Measurements from ENCODE around the gene SETD1A. TPM values are rescaled to one million over a fixed set of nuclear protein-coding genes. Genes with fewer than 3 reads are reported as not detected.

The SETD1A gene
- total and polyA plus RNA-seq, 2 of the 8 experiments (the other 6 are each of a cell fraction or from before 2014, with no cell fraction given): 4.8 to 29.0 TPM

DNA sequence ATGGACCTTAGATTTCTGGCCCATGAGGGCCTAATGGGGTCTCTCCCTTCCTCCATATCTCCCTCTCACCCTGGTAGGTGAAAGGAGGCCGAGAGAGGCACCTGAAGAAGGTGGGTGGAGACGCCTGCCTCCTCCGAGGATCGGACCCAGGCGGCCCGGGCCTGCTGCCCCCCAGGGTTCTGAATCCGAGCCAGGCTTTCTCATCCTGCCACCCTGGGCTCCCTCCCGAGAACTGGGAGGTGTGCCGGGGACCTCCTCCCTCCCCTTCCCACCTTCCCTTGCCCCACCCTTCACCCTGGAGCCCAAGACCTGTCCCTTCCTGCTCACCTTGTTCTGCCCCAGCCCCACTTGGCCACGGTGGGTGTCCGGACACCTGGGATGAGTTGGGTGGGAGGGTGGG lies 29.2 kb upstream of the SETD1A start:
- H3K56ac ChIP-seq (replicated peaks; ENCODE audit: insufficient read length, low read depth, low read length): no peak overlapping the region
- peak overlapping the region; percentile 38; the same call in 1 of the 2 replicates for H4K8ac ChIP-seq (ENCODE audit: extremely low read depth, insufficient read depth, low read length)
- no peak overlapping the region for H2BK120ac ChIP-seq (replicated peaks; ENCODE audit: low read depth, low read length)
- H3K18ac ChIP-seq (ENCODE audit: extremely low read depth, low read length): no peak overlapping the region
- no peaks in the 10 kb centered on the region for H3K9me3 ChIP-seq (ENCODE audit: insufficient read depth in 2 of 2, low read depth in 1 of 2, low read length in 1 of 2)
- WGBS, 2 experiments (ENCODE audit: extremely low coverage in 1 of 2, insufficient coverage in 1 of 2, insufficient read length in 1 of 2, insufficient replicate concordance in 2 of 2, low coverage in 1 of 2, low lambda C conversion rate in 2 of 2, missing lambda C conversion rate in 1 of 2): 93% methylated on average over 6 of the region's 11 CpGs; no CpG with 5 or more reads in 1 of the 2 experiments
- no peak overlapping the region for H3K14ac ChIP-seq (ENCODE audit: insufficient read length)
- H3K23me2 ChIP-seq (ENCODE audit: low read depth, low read length): peaks cover 3% of the 10 kb centered on the region; the same call in 1 of the 2 replicates
- ChIA-PET POLR2A (ENCODE audit: partially characterized antibody) (interaction anchor here (0.8 to 8.2 kb wide), 4 partner anchors 9 to 106 kb away, joined by 3 to 105 read pairs (median 4); no protein-coding TSS in a partner anchor), CTCF (ENCODE audit: partially characterized antibody) (interaction anchor here (0.6 to 4.4 kb wide), 3 partner anchors 14 to 1956 kb away, joined by 3 to 33 read pairs (median 3); no protein-coding TSS in a partner anchor)
- peaks cover 8 to 42% (median 26%) of the 10 kb centered on the region in 4 experiments; a peak in 7 of 8 replicates for H3K36me3 ChIP-seq (ENCODE audit: control insufficient read depth in 2 of 4, insufficient read depth in 4 of 4, low read length in 3 of 4)
- no peak overlapping the region for H2BK20ac ChIP-seq (ENCODE audit: low read length)
- H2BK5ac ChIP-seq (ENCODE audit: low read depth, low read length): no peak overlapping the region
- no peak overlapping the region for H2AFZ ChIP-seq (ENCODE audit: low read length)
- peaks cover 0 to 9% (median 2%) of the 10 kb centered on the region in 4 experiments; a peak in 4 of 7 replicates for H3K4me1 ChIP-seq (replicated peaks in 1 of 4; ENCODE audit: control insufficient read depth in 3 of 4, insufficient read depth in 4 of 4, low read length in 3 of 4)
- no peak overlapping the region for H4K5ac ChIP-seq (ENCODE audit: insufficient read length, low read depth, low read length)
- no peak for FAIRE-seq
- no peak overlapping the region for H3K4ac ChIP-seq (replicated peaks; ENCODE audit: insufficient read length, low read depth, low read length)
- peaks cover 7% of the 10 kb centered on the region for H3K79me1 ChIP-seq (ENCODE audit: low read depth, low read length)
- peaks cover 0 to 10% of the 10 kb centered on the region in 2 experiments; a peak in 2 of 4 replicates for H3K79me2 ChIP-seq (ENCODE audit: control insufficient read depth in 1 of 2, insufficient read depth in 2 of 2, low read length in 2 of 2)
- H4K91ac ChIP-seq (replicated peaks; ENCODE audit: insufficient read length, low read length): no peak overlapping the region
- no peak overlapping the region for H3K4me2 ChIP-seq (ENCODE audit: insufficient read depth in 1 of 2, low read depth in 2 of 2, low read length in 2 of 2)
- no peak overlapping the region for H2BK12ac ChIP-seq (ENCODE audit: low read depth, low read length)
- no peaks in the 10 kb centered on the region for H3K27me3 ChIP-seq (replicated peaks in 1 of 4; ENCODE audit: control insufficient read depth in 3 of 4, extremely low read depth in 1 of 4, insufficient read depth in 3 of 4, low read length in 3 of 4)
- peaks cover 3 to 5% of the 10 kb centered on the region in 2 experiments for H4K20me1 ChIP-seq (replicated peaks in 1 of 2; ENCODE audit: control insufficient read depth in 1 of 2, insufficient read depth in 2 of 2, low read length in 2 of 2)
- H2AK5ac ChIP-seq (ENCODE audit: low read depth, low read length): no peak overlapping the region
- no peak for DNase-seq (ENCODE audit: low read depth in 1 of 2, low spot score in 2 of 2)
- no peak overlapping the region for H3K27ac ChIP-seq (ENCODE audit: low read depth, low read length)
- H2BK15ac ChIP-seq (ENCODE audit: low read length): no peak overlapping the region
- no peak overlapping the region for H3K9ac ChIP-seq (replicated peaks in 1 of 4; ENCODE audit: extremely low read depth in 1 of 4, low read depth in 3 of 4, low read length in 3 of 4)
- H3K4me3 ChIP-seq (ENCODE audit: extremely low read depth in 1 of 4, insufficient read depth in 2 of 4, low read depth in 3 of 4, low read length in 4 of 4): no peak overlapping the region
- no peak overlapping the region for H3K23ac ChIP-seq (ENCODE audit: insufficient read length)
- TF ChIP-seq RAD21 (IDR thresholded peaks at IDR 0.05 in 1 of 2, conservative IDR thresholded peaks at IDR 0.05 in 1 of 2; ENCODE audit: low read depth in 2 of 2, low read length in 2 of 2) (no peak), POLR2A (IDR thresholded peaks at IDR 0.05; ENCODE audit: control extremely low read depth in 1 of 2, low read depth in 2 of 2, low read length in 2 of 2) (no peak), POU5F1 (IDR thresholded peaks at IDR 0.05; ENCODE audit: low read depth, low read length) (no peak), FOSL1 (IDR thresholded peaks at IDR 0.05; ENCODE audit: insufficient read depth, low read depth, low read length) (no peak), CBX5 (IDR thresholded peaks at IDR 0.05; ENCODE audit: low read depth, low read length) (no peak), JUN (IDR thresholded peaks at IDR 0.05; ENCODE audit: low read depth, low read length) (no peak), TCF12 (IDR thresholded peaks at IDR 0.05; ENCODE audit: low read depth, low read length) (no peak), TBP (IDR thresholded peaks at IDR 0.05; ENCODE audit: low read depth, low read length) (no peak), TAF7 (optimal IDR thresholded peaks at IDR 0.05; ENCODE audit: borderline replicate concordance, low read depth, low read length) (no peak)
- TF ChIP-seq, protein P1, sequence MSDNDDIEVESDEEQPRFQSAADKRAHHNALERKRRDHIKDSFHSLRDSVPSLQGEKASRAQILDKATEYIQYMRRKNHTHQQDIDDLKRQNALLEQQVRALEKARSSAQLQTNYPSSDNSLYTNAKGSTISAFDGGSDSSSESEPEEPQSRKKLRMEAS (IDR thresholded peaks at IDR 0.05): no peak
- TF ChIP-seq, protein P2, sequence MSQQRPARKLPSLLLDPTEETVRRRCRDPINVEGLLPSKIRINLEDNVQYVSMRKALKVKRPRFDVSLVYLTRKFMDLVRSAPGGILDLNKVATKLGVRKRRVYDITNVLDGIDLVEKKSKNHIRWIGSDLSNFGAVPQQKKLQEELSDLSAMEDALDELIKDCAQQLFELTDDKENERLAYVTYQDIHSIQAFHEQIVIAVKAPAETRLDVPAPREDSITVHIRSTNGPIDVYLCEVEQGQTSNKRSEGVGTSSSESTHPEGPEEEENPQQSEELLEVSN (IDR thresholded peaks at IDR 0.05): no peak
- TF ChIP-seq, protein P3, sequence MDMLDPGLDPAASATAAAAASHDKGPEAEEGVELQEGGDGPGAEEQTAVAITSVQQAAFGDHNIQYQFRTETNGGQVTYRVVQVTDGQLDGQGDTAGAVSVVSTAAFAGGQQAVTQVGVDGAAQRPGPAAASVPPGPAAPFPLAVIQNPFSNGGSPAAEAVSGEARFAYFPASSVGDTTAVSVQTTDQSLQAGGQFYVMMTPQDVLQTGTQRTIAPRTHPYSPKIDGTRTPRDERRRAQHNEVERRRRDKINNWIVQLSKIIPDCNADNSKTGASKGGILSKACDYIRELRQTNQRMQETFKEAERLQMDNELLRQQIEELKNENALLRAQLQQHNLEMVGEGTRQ (IDR thresholded peaks at IDR 0.05; ENCODE audit: low read length): no peak

All from H1 (cell line).